HG03378 (cell line): ENCODE measurements around the gene CAPN10.

ENCODE experiments used
- ATAC-seq: cut with Tn5 transposase; IDR thresholded peaks from one replicate; pipeline ENCODE4 v1.9.1; 2021; ENCODE audit warnings: mild to moderate bottlenecking, moderate library complexity; ENCODE audit not compliant: unreplicated experiment

The CAPN10 gene

DNA sequence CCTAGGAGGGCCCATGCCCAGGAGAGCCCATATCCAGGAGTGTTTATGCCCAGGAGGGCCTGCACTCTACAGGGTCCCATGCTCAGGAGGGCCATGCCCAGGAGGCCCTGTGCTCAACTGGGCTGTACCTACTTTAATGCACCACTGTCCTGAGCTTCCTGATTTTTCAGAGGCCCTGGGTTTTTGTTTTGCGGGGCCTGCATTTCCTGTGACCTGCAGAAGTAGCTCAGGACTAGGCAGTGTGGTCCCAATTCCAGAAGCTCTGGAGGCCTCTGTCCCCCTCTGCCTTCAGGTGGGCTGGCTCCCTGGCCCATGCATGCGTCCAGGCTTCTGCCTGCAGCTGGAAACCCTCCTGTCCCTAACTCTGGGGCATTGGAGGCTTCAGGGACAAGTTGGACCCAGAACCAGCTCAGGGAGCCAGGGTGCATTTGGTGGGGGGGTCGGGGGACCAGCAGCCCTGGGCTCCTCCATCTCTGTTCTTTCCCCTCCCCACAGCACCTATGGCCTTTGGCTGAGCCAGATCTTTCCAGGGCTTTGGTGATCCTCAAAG, 49.5 kb downstream of the CAPN10 start:
- ATAC-seq, result no peak

DNA sequence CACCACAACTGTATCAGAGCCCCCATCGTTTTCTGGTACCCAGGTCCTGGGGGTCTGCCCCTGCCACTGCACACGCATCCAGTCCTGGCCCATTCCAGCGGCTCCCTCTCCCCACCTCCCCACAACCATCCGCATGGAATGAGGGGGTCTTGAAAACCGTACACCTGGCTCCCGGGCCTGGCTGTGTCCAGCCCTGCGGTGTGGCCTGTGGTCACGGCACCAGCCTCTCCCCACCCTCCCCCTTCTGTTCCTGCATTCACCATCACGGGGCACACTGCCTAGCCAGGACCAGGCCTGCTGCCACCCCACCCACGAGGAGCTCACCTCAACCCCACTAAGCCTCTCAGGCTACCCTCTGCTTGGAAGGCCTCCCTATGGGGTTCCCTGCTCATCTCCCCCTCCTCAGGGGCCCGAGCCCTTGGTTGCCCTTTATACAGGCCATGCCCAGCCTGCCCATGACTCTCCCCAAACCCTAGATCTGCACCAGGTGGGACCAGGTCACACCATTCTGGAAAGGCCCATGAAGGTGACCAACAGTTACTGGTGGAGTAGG, 50.1 kb downstream of the CAPN10 start:
- ATAC-seq, result no peak

DNA sequence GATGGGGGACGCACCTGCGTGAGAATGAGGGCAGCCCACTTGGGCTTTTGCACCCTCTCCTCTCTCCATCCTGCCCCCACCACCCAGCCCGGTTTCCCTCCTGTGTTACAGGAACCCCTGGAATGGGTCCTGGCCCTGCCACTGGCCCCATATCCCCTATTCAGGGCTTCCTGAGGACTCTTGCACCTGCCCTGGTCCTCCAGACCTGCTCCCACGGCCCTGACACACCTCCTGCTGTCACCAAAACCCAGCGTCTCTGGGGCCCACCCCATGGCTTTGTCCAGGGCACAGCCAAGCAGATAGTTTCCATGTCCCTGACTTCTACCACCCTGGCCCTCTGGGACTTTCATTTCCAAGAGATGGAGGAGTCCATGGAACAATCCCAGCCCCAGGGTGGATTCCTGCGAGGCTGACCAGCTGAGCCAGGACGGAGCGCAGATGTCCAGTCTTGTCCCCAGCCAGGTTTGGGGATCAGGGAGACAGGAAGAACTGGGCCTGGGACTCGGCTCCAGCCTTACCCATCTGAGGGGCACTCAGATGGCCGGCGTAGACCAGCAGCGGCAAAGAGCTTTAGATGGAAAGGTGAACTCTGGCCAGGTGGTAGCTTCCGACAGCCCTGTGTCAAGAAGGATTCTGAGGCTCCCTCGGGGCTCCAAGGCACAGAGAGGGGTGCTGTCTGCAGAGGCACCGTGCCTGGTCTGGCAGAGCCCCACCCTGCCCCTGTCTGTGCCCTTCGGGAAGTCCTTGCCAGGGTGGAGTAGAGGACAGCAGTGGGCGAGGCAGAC, 50.8 kb downstream of the CAPN10 start:
- ATAC-seq, result no peak

DNA sequence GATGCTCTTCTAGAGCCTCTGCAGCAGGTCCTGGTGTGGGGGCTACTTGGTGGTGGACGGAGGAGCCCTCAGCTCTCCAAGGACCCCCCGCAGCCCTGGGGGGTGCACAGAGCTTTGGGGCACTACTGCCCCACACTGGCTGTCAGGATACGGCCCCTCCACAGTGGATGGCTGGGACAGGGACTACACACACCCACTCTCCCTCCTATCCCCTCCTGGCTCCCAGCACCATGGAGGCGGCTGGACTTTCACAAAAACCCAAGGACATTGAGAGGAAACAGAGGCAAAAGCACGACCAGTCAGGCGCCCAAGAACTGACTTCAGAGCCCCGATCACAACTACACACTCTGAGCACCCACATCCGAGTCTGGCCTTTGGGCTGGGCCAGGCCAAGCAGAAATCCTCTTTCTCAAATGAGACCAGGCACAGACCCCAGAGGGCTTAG, 51.4 kb downstream of the CAPN10 start:
- no peak for ATAC-seq

DNA sequence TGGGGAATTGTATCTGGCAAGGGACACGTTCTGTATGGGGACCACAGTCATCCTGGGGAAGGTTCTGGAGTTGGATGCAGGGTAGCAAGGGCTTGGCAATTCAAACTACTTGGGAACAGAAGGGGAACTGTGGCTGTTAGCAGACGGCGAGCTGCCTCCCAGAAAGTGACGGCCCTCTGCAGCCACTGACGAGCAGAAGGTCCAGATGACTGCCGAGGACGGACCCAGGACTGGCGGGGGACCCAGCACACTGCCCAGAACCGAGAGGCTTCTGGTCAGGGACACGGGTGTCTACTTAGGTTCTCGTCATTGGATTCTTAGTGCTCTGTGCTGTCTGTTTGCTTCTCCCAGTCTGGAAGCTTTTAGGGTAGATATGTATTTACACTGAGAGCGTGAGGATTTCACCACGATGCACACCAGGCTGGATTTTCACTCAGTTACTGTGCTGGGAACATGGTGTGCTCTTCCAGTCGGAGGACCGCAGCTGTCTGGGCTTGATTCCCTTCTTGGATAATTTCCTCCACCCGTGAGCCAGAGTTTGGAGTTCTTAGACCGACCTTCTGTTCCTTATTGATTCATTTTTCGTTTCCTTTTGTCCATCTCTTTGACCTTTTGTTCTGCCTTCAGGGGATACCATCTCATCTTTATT, 52.1 kb downstream of the CAPN10 start:
- no peak for ATAC-seq

DNA sequence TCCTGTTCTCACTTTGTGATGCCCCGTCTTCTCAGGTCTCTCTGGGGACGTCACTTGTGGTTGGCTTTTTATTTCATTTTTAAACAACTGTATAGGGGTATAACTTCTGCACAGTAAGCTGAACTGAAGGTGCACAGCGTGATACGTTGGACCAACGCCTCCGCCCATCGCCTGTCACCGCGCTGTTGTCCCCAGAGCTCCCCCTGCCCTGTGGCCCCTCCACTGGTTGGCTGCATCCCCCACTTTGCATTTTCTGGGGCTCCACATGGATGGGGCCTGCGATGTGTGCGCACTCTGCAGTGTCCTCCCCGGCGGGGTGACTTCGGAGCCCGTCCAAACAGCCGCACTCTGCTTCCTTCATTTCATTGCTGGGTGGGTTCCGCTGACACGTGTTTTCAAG, 53.0 kb downstream of the CAPN10 start:
- no peak for ATAC-seq

DNA sequence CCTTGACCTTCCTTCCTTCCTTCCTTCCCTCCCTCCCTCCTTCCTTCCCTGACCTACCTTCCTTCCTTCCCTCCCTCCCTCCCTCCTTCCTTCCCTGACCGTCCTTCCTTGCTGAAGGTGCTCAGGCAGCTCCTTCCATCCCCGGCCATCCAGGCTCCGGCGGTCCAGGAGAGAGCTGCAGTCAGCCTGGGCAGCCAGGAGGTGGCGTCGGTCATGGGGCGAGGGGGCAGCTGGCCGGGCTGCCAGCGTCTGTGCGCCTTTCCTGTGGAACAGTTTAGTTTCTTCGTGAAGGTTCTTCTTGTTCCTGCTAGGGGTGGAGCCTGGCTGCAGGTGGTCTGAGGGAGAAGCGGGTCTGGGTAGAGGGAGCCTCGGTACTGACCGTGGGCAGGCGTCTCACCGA, 54.4 kb downstream of the CAPN10 start:
- ATAC-seq, result no peak

DNA sequence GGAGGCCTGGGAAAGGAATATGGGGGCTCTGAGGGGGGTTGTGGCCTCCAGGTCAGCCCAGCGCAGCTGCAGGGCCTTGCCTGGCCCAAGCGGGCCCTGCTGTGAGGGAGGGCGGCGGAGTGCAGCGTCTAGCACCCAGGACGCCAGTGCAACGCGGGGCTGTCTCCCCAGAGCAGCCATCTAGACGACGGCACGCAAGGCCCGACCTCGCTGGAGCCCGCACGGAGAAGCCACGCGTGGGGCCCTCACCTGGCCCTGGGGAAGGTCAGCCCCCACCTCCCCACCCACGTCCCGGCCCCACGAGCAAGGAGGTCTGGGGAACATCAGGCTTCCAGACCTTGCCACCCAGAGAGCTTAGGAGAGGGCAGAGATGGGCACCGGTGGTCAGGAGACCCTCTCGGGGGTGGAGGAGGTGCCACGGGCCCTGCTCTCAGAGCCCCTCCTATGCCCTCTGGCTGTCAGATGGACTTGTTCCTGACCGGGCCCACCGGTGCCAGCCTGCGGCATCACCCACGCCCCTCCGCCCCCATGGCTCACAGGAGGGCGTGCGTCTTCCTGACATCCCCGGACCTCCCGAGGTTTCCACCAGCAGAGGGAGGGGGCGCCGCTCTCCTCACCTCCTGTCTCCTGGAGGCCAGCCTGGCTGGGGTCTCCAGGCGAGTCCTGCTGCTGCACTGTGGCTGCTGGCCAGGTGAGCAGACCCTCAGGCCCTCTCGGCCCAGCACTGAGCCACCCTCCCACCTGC, 55.7 kb downstream of the CAPN10 start:
- no peak for ATAC-seq

DNA sequence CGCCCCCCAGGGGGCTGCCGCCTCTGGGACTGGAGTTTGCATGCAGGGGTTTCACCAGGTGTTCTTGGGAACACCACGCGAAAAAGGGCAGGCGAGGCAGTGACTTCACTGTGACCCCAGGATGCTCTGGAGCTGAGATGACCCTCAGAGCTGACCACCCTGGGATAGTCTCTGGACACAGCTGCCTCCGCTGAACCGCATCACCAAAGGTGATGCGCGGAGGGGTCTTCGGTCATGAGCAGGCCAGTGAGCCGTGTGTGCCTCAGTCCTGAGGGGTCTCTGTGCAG, 56.2 kb downstream of the CAPN10 start:
- ATAC-seq, result no peak

DNA sequence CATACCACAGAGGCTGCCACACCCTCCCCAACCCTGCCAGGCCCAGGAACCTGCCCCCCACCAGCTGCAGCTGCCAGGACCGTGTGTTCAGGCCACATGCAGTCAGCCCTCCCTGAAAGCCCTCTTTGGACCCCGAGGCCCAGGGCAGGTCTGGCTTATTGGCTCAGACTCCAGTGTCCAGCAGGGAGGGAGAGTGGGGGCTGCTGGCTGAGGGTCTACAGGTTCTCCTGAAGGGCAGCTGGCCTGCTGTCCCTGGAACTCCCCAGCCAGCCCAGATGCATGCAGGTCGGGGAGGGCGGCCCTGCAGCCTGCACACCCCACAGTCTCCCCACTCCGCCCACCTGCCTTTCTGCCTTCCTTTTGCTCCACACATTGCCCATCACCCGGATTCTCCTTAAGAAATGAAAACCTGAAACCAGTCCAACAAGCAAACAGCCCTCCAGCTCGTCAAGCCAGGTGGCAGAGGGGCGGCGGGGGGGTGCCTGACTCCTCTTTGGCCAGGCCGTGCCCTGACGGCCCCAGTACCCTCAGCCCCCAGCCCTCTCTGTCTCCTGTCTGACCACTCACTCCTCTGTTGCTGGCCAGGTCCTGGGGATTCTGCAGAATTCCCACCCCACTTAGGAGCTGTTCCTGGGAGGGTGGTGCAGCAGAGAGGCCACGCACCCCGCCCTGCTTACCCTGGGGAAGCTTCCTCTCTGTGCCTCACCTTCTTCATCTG, 56.7 kb downstream of the CAPN10 start:
- no peak for ATAC-seq

DNA sequence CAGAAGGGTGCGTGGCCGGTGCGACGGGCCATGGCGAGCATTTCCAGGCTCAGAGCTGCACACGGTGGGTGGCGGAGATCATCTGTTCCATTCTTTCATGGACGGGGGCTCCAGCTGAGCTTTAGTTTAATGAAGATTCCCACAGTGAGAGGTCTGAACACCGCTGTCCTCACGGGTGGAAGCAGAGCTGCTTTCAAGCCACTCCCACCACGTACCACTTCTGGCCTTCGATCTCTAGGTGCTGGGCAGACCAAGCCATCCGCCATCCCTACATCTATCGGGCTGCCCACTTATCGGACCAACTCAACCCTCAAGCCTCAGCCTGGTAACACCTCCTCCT, 57.2 kb downstream of the CAPN10 start:
- no peak for ATAC-seq

DNA sequence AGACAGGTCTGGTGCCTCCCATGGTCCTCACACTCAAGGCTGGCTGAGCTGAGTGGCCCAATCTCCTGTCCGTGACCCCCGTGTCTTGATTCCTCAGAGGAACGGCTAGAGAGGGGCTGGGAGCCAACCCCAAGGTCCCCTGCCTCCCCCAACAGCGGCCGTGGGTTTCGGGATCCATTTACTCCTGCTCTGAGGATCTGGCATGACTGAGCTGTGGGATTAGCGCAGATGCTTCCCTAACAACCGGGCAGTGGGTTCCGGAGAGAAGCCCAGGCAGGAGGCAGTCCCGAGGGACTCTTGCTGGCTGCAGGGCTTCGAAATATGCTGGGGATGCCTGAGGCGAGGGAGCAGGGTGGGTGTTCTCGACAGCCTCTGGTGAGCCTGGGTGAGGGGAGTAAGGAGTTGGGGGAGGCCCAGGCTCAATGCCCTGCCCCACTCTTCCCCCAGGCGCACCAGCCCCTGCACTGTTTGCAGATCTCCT, 57.7 kb downstream of the CAPN10 start:
- no peak for ATAC-seq

DNA sequence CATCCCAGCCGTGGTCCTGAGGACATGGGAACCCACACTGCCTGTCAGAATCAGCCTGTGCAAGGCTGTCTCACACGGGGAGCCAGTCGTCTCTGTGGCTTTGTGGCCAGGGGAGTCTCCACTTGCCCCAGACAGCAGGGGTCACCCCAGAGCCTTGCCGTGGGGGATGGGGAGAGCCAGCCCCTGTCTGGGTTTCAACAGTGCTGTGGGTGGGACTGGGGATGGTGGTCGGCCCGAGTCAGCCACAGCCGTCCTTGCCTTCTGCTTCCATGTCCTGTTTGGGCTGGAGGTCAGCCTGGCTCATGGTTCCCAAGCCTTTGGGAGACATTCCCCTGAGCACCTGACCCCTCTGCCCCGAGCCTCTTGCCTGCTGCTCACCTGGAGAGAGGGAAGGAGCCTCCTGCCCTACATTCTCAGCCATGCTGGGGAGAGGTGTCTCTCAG, 58.3 kb downstream of the CAPN10 start:
- ATAC-seq, result no peak

DNA sequence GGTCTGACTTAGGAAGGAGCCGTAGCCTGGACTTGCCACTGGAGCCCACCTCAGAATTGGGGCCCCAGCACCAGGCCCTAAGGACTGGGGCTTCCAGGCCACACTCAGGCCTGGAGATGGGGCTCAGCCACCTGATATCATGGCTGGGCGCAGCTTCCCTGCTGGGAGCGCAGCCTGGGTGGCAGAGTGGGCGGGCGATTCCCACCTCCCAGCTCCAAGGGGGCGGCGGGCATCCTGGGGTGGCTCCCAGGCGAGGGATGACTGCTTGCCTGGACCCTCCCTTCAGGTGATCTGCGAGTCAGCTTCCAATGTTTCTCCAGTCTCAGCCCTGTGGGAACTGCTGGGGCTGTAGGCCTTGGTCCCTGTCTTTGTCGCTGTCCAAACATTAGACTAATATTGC, 58.8 kb downstream of the CAPN10 start:
- ATAC-seq, result no peak

DNA sequence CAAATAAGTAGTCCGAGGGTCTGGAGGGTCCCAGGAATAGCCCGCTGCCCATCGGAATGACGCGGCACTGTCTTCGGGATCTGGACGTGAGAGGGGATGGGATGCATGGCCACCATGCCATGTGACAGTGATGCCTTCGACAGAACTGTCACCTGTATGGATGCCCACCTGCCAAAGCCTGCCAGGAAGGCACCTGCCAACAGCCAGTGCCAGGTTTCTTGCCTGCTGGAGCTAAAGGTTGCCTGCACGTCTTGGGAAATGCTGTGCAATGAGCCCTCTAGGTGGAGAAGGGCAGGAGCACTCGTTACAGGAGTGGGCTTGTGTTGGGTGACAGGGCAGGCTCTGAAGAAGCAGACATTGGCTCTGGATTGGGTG, 59.3 kb downstream of the CAPN10 start:
- ATAC-seq, result no peak

DNA sequence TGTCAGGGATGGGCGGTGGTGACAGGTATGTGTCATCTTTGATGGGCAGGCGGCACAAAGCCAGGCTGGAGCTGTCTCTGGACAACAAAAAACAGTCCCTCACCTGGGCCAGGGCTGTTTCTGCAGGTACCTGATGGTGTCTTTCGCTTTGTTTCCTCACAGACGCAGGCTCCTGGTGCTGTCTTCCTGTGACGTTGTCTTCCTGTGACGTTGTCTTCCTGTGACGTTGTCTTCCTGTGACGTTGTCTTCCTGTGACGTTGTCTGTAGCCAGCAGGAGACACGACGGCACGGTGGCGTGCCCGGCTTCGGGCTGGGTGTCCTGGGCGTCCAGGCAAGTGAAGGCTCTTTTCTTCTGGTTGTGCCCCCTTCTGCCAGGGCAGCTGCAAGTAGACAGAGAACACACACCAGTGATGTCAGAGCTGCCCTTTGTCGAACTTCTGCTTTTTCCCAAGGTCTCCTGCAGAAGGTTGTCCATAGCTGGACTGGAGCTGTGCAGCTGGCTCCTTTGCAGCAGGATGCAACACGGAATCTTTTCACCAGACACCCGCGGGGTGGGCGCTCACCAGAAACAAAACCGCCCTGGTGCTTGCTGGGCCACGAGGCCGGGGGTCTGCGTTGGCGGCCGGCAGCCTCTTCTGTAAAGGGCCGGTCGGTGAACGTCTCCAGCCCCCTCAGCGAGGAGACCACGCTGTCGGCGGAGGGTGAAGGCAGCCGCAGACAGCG, 59.8 kb downstream of the CAPN10 start:
- ATAC-seq, result no peak

DNA sequence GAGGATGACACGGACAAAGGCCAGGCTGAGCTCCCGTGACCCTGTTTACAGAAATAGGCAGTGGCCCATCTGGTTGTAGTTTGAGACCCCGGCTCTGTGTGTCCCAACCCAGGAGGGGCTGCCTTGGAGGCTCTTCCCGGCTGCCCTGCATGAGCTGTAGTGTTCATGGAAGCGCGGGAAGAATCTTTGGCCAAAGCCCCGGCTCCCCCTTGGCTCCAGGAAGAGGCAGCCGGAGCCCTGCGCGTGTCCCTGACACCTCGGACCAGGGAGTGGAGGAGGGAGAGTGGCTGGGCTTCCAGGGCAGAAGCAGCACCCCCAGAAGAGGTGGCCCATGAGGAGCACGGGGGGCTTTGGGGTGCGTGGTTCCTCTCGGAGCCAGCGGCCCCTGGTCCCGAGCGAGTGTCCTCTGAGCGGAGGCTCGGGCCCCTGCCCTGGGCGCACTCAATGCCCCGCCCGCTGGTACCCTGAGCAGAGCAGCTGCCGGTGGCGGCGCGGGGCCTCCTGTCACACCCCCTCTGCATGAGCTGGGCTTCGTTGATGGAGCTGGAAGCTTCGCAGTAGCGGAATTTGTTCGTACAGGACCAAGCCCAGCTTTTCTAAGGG, 60.5 kb downstream of the CAPN10 start:
- ATAC-seq, result no peak

DNA sequence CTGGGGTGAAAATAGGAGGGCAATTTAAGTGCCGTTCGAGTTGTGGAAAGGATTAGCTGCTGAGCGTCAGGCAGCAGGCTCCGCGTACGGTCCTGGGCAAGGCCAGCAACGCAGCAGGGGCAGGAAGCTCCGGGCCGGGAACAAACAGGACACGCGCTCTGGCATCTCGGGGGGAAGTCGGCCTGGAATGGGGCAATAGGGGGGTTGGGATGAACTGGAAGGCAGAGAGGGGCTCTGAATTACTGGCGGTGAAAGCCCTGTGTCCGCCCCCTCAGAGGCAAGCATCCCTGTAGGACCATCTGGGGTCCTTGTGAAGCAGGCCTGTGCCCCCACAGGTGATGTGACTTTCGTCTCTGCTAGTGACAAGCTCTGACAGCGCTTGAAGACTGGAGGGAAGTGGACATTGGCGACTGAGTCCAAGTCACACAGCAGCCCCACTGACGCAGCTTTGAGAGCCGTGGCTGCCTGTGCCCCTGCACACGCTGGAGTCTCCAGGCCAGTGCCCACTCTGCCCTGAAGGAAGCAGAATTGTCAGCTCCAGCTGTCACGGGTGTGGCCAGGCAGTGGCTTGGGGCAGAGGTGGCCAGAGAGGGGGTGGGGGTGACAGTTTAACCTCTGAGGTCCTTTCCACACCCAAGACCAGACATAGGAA, 61.1 kb downstream of the CAPN10 start:
- ATAC-seq, result no peak

DNA sequence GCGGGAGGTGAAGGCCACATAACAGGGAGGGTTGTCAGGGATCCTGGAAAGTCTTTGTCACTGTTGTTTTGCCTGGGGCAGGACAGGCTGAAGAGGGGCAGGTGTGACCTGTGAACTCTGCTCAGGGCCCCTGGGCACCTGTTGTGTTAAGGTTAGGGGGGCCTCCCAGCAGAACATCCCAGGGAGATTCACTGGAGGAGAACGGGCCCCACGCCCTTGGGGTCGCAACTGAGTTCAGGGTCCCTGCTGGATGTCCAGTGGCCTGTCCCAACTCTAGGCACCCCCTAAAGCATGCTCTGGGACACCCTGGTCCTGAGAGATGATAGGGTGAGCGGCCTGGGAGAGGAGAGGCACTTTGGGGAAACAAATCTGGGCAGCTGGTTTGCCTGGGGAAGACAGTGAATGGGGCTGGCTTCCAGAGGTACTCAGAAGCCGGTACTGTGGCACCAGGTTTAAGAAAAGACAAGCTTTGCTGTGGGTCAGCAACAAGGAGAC, 61.7 kb downstream of the CAPN10 start:
- no peak for ATAC-seq
